GM12873 (cell line): ENCODE results near the gene HSPH1.

ENCODE experiments used
- TF ChIP-seq, protein P1 (sequence below): IDR thresholded peaks from 2 replicates; pipeline ENCODE4 v1.5.1; 2012; ENCODE audit warnings: low read depth, mild to moderate bottlenecking, moderate library complexity, low read length, control low read depth; ENCODE audit not compliant: insufficient read depth; ENCODE audit errors: missing control alignments

Gene HSPH1

DNA sequence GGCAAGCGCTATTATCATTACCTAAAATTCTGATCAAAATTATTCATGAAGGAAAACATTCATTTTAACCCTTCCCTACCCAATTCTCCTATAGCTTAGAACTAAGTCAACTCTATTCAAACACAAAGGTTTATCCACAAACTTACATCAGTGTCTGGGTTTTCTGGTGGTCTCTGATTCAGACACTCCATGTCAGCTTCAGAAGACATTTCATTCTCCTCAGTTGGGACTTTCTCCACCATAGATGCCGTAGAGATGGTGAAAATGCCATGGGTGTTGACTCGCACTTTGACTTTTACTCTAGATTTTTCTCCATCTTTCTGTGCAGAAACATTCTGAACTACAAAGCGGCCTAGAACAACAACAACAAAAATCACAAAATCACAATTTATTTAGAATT, 16.3 kb downstream of the HSPH1 start:
- TF ChIP-seq, protein P1, sequence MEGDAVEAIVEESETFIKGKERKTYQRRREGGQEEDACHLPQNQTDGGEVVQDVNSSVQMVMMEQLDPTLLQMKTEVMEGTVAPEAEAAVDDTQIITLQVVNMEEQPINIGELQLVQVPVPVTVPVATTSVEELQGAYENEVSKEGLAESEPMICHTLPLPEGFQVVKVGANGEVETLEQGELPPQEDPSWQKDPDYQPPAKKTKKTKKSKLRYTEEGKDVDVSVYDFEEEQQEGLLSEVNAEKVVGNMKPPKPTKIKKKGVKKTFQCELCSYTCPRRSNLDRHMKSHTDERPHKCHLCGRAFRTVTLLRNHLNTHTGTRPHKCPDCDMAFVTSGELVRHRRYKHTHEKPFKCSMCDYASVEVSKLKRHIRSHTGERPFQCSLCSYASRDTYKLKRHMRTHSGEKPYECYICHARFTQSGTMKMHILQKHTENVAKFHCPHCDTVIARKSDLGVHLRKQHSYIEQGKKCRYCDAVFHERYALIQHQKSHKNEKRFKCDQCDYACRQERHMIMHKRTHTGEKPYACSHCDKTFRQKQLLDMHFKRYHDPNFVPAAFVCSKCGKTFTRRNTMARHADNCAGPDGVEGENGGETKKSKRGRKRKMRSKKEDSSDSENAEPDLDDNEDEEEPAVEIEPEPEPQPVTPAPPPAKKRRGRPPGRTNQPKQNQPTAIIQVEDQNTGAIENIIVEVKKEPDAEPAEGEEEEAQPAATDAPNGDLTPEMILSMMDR: no peak

DNA sequence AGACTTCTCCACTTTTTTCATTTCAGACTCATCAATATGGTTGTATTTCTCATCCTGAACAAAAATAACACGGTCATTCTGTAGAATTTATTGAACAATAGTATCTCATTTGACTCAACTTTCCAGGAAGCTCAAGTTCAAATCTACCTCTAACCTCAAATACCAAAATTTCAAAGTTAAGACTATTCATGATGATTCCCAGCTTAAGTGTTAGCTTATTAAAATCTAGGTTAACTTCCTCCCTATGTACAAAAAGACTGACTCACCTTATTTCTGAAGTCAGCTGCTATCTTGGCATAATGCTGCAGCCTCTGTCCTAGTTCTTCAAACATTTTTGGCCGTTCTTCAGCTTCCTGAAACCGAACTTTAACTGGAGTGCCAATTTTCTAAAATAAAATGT, 23.2 kb downstream of the HSPH1 start:
- TF ChIP-seq, protein P1: no peak

DNA sequence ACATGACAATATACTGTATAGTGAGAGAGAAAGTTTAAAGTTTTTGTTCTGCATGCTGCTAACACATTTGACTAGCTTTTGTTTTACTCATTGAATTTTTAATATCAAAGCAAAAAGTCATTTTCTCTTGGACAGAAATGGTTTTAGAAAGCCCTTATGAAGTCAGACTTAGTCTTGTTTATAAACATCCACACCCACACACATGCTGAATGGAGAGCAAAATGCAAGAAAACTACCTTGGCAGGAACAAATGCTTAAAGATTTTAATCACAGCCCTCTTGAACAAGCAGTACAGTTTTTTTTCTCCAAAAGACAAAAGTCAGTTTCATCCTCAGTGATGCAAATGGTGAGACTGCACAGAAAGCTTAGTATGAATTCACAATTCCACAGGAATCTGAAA, 25.0 kb downstream of the HSPH1 start:
- TF ChIP-seq, protein P1: no peak

DNA sequence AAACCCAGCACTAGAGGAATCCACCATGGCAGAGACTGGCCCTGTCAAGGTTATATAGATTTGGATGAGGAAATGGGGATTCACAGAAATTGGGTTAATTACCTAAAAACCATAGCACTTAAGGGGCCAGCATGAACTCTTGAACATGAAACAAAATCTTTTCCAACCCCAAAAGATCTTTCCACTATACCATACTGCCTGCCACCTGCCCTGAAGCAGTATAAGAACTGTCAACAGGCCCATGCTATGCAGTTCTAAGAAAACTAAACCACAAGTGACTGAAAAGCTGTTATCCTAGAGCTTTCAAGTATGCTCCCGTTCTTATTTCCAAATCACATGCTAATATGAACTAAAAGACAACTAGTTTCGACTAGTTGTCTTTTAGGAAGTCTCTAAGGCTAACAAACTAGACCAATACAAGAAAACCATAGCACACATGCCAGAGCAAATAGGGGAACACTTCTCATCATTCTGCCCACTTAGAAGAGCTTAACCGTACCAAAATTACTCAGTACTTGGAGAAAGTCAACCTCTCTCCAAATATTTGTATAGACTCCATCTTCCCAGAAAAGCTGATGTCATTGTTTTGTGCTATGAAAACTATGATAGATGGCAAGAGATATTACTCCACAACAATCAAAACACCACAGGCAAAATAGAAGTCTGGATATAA, 27.5 kb downstream of the HSPH1 start:
- TF ChIP-seq, protein P1: no peak

DNA sequence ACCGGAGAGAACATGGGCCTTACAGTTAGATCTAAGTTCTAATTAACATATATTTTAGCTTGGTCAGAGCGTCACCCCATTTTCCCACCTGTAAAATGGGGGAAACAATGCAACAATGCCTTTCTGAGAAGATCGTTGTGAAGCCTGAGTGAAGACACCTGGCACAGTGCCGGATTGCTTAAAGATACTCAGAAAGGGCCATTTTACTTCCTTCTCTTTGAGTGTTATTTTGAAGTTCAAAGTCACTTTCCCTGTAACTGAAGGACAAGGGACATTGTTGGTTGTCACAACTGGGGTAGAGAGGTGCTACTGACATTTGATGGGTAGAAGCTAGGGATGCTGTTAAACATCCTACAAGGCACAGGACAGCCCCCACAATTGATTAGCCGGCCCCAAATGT, 28.1 kb downstream of the HSPH1 start:
- TF ChIP-seq, protein P1: no peak

DNA sequence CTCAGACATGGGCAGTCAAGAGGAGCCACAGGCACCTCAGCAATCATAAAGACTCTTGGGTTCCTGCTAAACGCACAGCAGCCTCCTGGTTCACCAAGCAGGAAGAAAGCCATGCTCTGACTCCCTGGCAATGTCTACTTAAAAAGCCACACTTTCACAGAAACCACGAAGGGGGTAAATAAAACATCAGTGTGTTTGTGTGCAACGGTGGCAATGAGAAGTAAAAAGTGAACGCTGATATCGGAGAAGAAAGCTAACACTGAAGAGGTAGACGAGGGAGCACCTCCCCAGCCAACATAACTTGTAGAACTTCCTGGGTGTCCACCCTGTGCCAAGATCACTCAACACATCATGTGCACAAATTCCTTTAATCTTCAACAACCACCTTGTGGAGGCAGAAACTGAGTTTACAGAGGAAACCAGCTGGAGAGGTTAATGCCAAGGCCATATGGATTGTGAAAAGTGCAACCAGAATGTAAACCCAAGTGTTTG, 30.2 kb downstream of the HSPH1 start:
- TF ChIP-seq, protein P1: no peak

DNA sequence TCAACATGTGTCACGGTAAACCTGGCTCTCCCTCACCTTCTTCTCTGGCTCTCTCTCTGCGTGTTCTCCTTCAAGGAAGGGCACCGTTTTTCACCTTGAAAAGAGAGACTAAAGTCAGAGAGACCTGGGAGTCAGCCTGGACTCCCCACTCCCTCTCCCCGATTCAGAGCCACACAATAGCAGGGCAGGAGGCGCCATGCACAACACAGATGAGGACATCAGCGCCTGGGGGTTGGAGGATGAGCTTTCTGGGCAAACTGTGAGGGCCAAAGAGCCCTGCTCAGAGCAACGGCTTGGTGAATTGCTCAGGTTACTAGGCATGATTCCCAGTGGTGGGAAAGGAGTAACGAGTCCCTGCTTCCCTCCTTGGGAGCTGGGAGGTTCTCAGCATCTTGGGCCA, 32.3 kb downstream of the HSPH1 start:
- TF ChIP-seq, protein P1: no peak
